OCI-M2 (cell line): Measurements from ENCODE around the gene PTPN21.

Source experiments
- DNase-seq: peaks from one replicate; lab custom pipeline; 2025; ENCODE audit not compliant: unreplicated experiment; lab: John Stamatoyannopoulos, UW

The PTPN21 gene

GRCh38 chr14:88507208-88507607 lies 47.6 kb downstream of the PTPN21 start:
- DNase-seq = no peak

- DNase-seq = no peak
Measured at GRCh38 chr14:88505621-88506020, 49.2 kb downstream of the PTPN21 start.

GRCh38 chr14:88504602-88505001 lies 50.2 kb downstream of the PTPN21 start:
- DNase-seq = no peak

- no peak for DNase-seq
Measured at GRCh38 chr14:88503754-88504406, 50.9 kb downstream of the PTPN21 start.

GRCh38 chr14:88502740-88503139 lies 52.1 kb downstream of the PTPN21 start:
- DNase-seq = no peak

GRCh38 chr14:88500611-88501010 lies 54.2 kb downstream of the PTPN21 start:
- no peak for DNase-seq

GRCh38 chr14:88499225-88499624 lies 55.6 kb downstream of the PTPN21 start:
- no peak for DNase-seq

GRCh38 chr14:88496414-88496813 lies 58.4 kb downstream of the PTPN21 start:
- DNase-seq = no peak

- no peak for DNase-seq
Measured at GRCh38 chr14:88493392-88494185, 61.2 kb downstream of the PTPN21 start.

GRCh38 chr14:88492272-88493089 lies 62.3 kb downstream of the PTPN21 start:
- DNase-seq = peak; percentile 51

- no peak for DNase-seq
Measured at GRCh38 chr14:88490168-88490567, 64.6 kb downstream of the PTPN21 start.

- DNase-seq = no peak
Measured at GRCh38 chr14:88488897-88489296, 65.9 kb downstream of the PTPN21 start.

GRCh38 chr14:88488081-88488480 lies 66.7 kb downstream of the PTPN21 start:
- DNase-seq = no peak

- no peak for DNase-seq
Measured at GRCh38 chr14:88482524-88482923, 72.3 kb downstream of the PTPN21 start.

- no peak for DNase-seq
Measured at GRCh38 chr14:88481794-88482193, 73.0 kb downstream of the PTPN21 start.

- no peak for DNase-seq
Measured at GRCh38 chr14:88481059-88481458, 73.7 kb downstream of the PTPN21 start.

GRCh38 chr14:88479574-88479987 lies 75.2 kb downstream of the PTPN21 start:
- no peak for DNase-seq

- no peak for DNase-seq
Measured at GRCh38 chr14:88478931-88479330, 75.9 kb downstream of the PTPN21 start.

GRCh38 chr14:88477513-88478250 lies 77.1 kb downstream of the PTPN21 start:
- no peak for DNase-seq

- DNase-seq = no peak
Measured at GRCh38 chr14:88476825-88477224, 78.0 kb downstream of the PTPN21 start.

GRCh38 chr14:88476214-88476774 lies 78.5 kb downstream of the PTPN21 start:
- DNase-seq = no peak
